ENCODE results near the gene RANBP9. TPM values are rescaled to one million over a fixed set of nuclear protein-coding genes. Genes with fewer than 3 reads are reported as not detected.

RANBP9 gene
- total and polyA plus RNA-seq, 11 donors, result 9.3 to 43.7 (median 32.3) TPM

DNA sequence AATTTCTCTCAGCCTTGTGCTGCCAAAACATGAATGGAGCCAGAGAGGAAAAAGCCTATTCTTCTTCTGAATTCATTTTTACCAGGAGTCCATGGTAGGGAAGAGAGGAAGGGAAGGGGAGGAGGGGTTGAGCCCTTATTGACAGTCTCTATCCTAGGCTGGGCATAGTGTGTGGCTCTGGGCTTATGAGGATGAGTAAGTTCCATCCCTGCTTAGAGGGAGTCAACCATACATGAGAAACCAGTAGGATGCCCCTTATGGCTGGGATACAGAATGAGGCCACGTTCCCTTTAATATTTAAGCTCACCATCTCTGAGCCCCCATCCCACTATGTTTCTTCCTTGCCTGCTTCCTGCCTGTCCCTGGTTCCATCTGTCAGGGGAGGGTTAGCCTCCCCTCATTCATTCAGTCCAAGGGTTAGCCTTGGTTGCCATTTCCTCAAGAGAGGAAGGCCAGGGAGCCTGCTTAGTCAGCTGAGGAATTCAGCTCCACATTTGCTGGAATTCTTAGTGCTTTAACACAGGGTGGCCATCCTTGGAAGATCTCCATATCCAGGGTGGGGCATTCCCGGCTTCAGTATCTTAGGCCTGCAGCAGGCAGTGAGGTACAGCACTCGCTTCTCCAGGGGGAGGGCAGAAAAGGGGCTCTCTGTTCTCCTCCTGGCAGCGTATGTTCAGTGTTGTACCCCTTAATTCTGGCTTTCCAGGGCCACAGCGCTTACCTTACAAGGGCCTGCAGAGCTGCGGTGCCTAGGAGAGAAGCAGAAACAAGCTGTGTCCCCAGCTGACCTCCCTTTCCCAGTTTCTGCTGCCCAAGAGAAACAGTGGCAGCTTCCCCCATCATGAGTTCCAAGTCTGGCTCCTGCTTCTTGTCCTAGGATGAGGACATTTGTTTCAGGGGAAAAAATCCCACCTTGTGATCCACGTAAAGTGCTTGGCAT, 124.8 kb downstream of the RANBP9 start:
- ATAC-seq (peak in 2 of 4 donors; percentile 52 to 55), DNase-seq (no peak)
- Histone ChIP-seq H3K9me3 (no peaks in the 10 kb centered on the region), H3K4me3 (no peak overlapping the region), H3K4me1 (peaks cover 0 to 15% (median 4%) of the 10 kb centered on the region in 12 donors), H3K36me3 (peaks cover 0 to 87% (median 53%) of the 10 kb centered on the region in 9 donors), H3K27ac (no peak overlapping the region), H3K27me3 (no peaks in the 10 kb centered on the region)
- TF ChIP-seq POLR2A (IDR thresholded peaks at IDR 0.05), result no peak
- TF ChIP-seq, protein P1, sequence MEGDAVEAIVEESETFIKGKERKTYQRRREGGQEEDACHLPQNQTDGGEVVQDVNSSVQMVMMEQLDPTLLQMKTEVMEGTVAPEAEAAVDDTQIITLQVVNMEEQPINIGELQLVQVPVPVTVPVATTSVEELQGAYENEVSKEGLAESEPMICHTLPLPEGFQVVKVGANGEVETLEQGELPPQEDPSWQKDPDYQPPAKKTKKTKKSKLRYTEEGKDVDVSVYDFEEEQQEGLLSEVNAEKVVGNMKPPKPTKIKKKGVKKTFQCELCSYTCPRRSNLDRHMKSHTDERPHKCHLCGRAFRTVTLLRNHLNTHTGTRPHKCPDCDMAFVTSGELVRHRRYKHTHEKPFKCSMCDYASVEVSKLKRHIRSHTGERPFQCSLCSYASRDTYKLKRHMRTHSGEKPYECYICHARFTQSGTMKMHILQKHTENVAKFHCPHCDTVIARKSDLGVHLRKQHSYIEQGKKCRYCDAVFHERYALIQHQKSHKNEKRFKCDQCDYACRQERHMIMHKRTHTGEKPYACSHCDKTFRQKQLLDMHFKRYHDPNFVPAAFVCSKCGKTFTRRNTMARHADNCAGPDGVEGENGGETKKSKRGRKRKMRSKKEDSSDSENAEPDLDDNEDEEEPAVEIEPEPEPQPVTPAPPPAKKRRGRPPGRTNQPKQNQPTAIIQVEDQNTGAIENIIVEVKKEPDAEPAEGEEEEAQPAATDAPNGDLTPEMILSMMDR (IDR thresholded peaks at IDR 0.05), result no peak
- intact Hi-C loops (cut with DNase I), result no loop called here
- 71 to 92% (median 77%) methylated on average over 6 to 7 of the region's 7 CpGs for WGBS, 4 donors

DNA sequence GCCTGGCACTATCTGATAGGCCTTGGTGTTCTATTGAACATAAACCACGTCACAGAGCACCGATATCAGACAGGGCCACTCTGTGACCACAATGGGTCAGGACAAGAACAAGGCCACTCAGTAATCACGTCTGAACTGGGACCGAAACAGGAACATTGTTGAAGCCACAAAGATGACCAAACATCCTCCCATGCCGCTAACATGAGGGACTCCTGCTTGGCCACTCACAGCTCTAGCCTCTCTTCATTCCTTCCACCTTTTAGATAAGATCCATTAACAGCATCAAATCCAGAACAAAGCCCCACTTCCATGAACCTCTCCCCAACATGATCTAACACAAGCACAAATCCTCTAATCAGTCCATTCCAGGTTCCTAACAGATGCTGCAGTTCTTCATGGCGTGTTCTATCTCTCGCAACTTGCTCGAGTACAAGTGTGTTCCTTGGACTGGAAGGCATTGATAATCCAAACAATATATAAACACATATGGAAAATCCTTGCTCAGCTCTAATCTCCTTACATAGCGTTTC, 129.9 kb downstream of the RANBP9 start:
- no peak for DNase-seq
- no peak overlapping the region for H3K27ac ChIP-seq
- intact Hi-C loops (cut with DNase I), result no loop called here
- H3K9me3 ChIP-seq, result peaks cover 0 to 3% (median 0%) of the 10 kb centered on the region in 12 donors
- ATAC-seq, result peak in 1 of 4 donors; percentile 39
- WGBS, 4 donors, result 90 to 92% (median 91%) methylated on average over 9 of the region's 9 CpGs
- peaks cover 0 to 14% (median under 1%) of the 10 kb centered on the region in 12 donors for H3K4me1 ChIP-seq
- H3K4me3 ChIP-seq, result no peak overlapping the region
- TF ChIP-seq POLR2A (IDR thresholded peaks at IDR 0.05), result no peak
- TF ChIP-seq, protein P1 (IDR thresholded peaks at IDR 0.05), result no peak
- H3K36me3 ChIP-seq, result peaks cover 0 to 62% (median 33%) of the 10 kb centered on the region in 9 donors
- no peaks in the 10 kb centered on the region for H3K27me3 ChIP-seq

DNA sequence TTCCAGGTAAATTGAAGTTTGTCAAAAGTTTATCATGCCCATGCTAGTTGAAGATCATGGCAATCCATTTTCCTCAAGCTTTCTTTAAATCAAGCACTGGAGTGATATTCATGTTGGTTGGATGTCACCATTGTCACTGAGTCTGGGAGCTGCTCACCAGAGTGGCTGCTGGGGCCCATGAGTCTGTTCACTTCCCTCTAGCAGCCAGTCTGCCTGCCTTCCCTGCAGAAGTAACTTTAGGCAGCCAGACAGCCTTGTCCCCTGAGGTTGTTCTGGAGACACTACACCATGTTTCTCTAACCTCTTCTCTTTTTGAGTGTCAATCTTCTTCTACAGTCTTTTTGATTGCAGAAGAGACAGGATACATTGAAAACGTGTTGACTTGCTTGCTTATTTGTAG, 131.7 kb downstream of the RANBP9 start:
- 62 to 78% (median 66%) methylated on average over 1 of the region's 1 CpG for WGBS, 4 donors
- DNase-seq (no peak), ATAC-seq (no peak)
- Histone ChIP-seq H3K4me3 (no peak overlapping the region), H3K4me1 (peaks cover 0 to 25% (median 8%) of the 10 kb centered on the region in 12 donors), H3K27me3 (no peaks in the 10 kb centered on the region), H3K9me3 (peaks cover 0 to 4% (median 0%) of the 10 kb centered on the region in 12 donors), H3K27ac (peak overlapping the region in 8 of 12 donors; percentile 16 to 92 (median 76)), H3K36me3 (peaks cover 0 to 46% (median 30%) of the 10 kb centered on the region in 9 donors)
- intact Hi-C loops (cut with DNase I), result loop anchor here in 5 of 10 donors (5.0 to 10.0 kb wide), 3 partner anchors 32 to 243 kb away; partner anchors contain the start of gene GFOD1 (in 2 of the 5)
- no peak for TF ChIP-seq POLR2A (IDR thresholded peaks at IDR 0.05)
- TF ChIP-seq, protein P1 (IDR thresholded peaks at IDR 0.05), result no peak

DNA sequence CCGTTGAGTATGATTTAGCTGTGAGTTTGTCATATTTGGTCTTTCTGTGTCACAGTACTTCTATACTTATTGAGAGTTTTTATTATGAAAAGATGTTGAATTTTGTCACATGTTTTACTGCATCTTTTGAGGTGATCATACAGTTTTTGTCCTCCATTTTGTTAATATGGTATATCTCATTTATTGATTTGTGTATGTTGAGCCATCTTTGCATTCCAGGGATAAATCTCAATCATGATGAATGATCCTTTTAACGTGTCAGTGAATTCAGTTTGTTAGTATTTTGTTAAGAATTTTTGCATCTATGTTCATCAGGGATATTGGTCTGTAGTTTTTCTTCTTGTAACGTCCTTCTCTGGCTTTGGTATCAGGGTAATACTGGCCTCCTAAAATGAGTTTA, 133.7 kb downstream of the RANBP9 start:
- H3K27ac ChIP-seq, result peak overlapping the region in 7 of 12 donors; percentile 73 to 92 (median 79)
- WGBS, 4 donors, result 84 to 90% (median 86%) methylated on average over 3 of the region's 3 CpGs
- intact Hi-C loops (cut with DNase I), result loop anchor here in 5 of 10 donors (5.0 to 10.0 kb wide), 3 partner anchors 34 to 241 kb away; partner anchors contain the start of gene GFOD1 (in 2 of the 5)

More for the DNA sequence above, 133.7 kb downstream of the RANBP9 start:
- Histone ChIP-seq H3K4me1 (peaks cover 0 to 34% (median 15%) of the 10 kb centered on the region in 12 donors), H3K36me3 (peaks cover 0 to 34% (median 19%) of the 10 kb centered on the region in 9 donors), H3K27me3 (no peaks in the 10 kb centered on the region), H3K4me3 (no peak overlapping the region), H3K9me3 (peaks cover 0 to 4% (median 0%) of the 10 kb centered on the region in 12 donors)
- ATAC-seq (no peak), DNase-seq (no peak)
- TF ChIP-seq, protein P1 (IDR thresholded peaks at IDR 0.05), result no peak
- TF ChIP-seq POLR2A (IDR thresholded peaks at IDR 0.05), result no peak
